Skin epidermis (tissue), 12 donors: ENCODE results near the gene ATP2B2.

Experiments used
- H3K27ac ChIP-seq, 21 experiments: fragments of 200-600 bp; sonication (generic) in 11 of 21; one replicate each; pipeline ENCODE4 v1.5.0; 2020; ENCODE audit warnings: mild to moderate bottlenecking in 3 of 21, inconsistent platforms in 2 of 21, moderate library complexity in 2 of 21
- H3K4me3 ChIP-seq, 7 experiments: fragments of 200-600 bp; sonication (generic) in 2 of 7; one replicate each; pipeline ENCODE4 v1.5.0; 2020; ENCODE audit warnings: inconsistent platforms in 2 of 7, mild to moderate bottlenecking in 2 of 7, moderate library complexity in 1 of 7

The ATP2B2 gene

DNA sequence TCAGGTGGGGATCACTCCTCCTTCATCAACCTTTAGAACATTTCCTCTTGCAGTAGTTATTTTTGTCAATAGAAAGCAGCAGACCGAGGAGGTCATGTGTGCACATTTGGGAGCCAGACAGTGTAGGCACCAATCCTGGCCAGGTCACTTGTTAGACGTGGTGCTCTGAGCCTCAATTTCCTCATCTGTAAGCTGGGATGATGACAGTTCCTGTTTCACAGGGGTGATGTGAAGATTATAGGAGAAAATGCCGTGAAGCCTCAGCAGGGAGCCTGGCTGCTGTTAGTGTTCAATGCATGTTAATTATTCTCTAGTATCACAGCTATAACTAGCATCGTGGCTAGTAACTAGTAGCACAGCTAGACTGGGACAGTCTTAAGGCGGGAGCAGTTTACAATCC lies 64.7 kb downstream of the ATP2B2 start:
- Histone ChIP-seq H3K27ac (no peak overlapping the region), H3K4me3 (no peak overlapping the region)

DNA sequence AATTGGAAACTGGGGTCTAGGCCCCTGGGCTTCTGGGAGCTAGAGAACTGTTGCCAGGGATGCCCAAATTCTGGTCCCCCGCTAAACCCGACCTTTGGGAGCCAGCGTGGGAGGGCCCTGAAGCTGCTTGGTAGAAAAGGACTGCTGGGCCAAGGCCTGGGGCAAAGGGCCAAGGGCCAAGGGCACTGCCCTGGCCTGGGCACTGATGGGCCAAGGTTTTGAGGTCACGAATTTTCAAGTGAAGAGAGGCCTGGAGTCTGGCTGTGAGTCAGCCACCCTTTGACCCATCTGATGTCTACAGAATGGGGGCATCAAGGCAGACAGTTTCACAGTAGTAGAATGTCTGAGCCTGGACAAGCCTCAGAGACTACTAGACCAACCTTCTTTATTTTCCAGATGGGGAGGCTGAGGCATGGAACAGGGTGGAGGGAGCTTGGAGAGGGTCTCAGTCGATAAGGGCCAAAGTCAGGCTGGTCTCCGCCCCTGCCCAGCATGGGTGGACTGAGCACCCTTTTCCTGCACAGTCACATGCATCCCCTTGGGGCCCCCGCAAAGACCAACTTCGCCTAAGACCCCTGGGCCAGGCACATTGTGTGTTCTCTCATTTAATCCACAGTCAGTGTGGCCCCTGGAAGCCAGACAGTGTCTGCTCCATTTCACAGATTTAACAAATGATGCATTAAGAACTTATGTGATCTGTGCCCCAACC lies 66.3 kb downstream of the ATP2B2 start:
- H3K27ac ChIP-seq = no peak overlapping the region

DNA sequence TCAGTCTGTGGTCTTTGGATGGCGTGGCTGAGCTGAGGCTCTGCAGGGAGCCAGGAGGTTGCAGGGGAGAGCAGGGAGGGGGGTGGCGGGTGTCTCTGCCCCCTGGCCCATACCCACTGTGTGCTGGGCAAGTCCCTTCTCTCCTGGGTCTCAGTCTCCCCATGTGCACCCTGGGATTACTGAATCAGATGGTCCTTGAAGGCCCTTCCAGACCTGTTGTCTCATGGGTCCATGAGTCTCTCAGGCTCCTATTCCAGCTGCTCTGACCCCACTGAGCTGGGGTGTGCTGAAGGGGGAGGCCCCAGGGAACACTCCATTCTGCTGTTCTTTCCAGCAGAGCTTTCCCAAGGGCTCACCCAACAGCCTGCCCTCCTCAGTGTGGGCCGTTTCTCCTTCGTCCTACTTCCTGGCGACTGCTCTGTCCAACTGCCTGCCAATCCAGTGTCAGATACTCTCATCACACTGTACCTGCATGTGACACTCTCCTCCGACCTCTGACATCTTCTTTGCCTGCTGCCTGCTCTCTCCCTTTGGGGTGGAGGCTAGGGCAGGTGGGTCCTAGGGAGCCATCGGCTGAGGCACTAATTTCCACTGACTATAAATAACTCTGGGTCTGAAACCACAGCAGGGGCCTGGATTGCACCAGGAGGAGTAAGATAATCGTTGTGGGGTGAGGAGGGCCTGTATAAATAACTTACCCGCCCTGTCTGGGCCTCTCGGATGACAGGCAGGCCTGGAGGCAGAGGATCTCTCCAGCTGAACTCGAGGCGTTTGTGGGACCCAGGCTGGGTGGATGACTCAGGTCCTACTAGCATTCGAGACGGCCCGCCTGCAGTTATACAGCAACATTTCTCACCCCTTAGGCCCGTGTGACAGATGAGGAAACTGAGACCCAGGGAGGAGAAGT lies 67.1 kb downstream of the ATP2B2 start:
- Histone ChIP-seq H3K27ac (peak overlapping the region in 3 of 21 experiments; percentile 30 to 62 (median 37)), H3K4me3 (no peak overlapping the region)

More for the DNA sequence above, 66.3 kb downstream of the ATP2B2 start:
- no peak overlapping the region for H3K4me3 ChIP-seq

DNA sequence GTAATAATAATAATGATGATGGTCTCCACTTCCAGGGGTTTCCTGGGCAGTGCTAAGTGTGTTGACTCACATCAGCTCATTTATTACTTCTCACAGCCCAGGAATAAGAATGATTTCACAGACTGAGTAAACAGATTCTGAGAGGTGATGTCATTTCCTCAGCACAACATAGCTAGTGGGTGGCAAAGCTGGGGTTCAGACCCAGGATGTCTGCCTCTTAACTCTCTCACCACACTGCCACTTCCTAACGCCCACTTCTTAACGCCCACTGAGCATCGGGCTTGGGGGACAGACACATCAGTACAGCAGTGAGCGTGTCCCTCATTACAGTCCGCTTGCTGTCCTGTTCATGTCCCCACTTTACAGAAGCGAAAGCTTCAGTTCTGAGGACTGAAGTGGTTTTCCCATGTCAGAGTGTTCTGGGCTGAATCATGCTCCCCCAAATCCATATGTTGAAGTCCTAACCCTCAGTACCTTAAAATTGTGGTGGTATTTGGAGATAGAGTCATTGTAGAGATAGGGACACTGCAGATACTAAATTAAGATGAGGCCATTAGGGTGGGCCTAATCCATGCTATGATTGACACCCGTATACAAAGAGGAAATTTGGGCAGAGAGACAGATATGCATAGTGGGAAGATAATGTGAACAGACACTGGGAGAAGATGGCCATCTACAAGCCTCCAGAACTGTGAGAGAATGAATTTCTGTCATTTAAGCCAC lies 68.0 kb downstream of the ATP2B2 start:
- Histone ChIP-seq H3K4me3 (no peak overlapping the region), H3K27ac (peak overlapping the region in 3 of 21 experiments; percentile 37 to 62 (median 53))

DNA sequence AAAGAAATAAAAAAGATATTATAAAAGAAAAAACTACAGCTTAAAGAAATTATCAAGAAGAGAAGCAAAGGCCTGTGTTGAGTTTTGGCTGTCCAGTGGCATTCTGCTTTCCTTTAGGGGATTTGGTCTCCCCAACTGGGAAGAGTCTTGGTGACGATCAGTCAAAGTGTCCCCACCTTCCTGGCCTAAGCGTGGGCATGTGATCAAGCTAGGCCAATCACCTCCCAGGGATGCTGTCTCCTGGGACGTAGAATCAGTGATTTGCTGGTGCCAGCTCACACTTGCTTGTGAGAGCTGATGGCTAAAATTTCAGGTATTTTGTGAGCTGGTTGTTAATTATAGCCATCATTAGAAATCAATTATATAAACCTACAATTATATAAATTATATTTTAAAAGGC lies 69.5 kb downstream of the ATP2B2 start:
- no peak overlapping the region for H3K4me3 ChIP-seq
- no peak overlapping the region for H3K27ac ChIP-seq

DNA sequence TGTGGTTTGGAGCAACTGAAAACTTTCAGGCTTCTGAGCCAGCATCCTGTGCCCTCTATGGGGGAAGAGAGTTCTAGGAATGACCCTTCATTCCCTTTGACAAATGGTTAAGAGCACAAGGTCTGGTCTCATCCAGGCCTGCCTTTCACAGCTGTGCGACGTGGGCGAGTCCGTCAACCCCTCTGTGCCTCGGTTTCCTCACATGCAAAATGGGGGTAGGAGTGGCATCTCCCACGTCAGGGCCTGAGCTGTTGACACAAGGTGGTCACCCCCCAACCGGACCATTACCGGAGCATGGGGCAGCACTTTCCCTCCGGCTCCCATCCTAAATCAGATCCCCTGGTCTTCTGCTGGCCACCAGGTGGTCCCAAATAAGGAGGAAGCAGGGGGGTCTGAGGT lies 70.4 kb downstream of the ATP2B2 start:
- H3K27ac ChIP-seq = no peak overlapping the region
- no peak overlapping the region for H3K4me3 ChIP-seq

DNA sequence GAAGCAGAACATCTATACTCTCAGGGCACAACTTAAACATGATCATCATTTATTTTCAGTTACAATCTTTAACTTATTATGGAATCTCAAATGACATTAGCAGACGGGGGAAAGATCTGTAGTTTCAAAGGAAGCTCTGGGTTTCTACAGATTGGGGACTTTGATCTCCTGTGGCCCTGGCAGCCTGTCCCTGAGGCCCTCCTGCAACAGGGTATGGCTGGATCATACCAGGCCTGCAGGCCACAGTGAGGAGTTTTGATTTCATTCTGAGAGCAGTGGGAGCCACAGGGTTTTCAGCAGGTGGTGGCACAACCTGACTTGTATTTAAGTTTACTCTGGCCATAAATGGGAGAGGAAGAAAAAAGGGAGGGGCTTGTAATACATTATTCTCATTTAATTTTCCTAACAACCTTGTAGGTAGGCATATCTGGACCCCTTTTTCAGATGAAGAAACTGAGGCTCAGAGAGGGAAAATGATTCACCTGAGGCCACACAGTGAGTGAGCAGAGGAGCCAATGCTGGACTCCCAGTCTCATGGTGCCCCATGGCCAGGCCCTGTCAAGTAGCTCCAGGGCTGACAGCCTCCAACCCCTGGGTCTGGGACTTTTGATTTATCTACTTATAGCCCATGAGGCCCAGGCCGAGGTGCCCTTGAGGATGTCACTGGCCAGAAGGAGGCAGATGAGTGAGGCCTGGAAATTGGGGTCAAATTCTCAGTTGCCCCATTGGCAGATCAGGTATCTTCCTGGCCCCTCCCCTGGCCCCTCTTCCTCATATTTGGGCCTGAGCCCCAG lies 71.0 kb downstream of the ATP2B2 start:
- Histone ChIP-seq H3K27ac (no peak overlapping the region), H3K4me3 (no peak overlapping the region)

DNA sequence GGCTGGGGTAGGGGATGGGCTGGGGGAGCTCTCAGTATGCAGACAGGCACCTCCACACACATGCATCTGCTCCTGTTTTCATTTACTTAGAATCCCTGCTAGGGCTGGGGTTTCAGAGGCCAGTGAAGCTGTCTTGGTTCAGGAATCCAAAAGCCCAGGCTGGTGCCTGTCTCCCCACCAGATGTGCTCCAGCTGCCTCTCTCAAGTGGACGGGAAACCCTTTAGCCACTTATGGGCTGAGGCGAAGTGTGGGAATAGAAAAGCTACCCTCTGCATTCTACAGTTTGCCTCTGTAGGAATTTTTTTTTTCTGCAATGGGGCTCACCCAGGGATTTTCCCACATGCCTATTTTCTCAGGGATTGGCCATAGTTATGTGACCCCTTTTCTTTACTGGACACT lies 72.5 kb downstream of the ATP2B2 start:
- Histone ChIP-seq H3K4me3 (no peak overlapping the region), H3K27ac (no peak overlapping the region)

DNA sequence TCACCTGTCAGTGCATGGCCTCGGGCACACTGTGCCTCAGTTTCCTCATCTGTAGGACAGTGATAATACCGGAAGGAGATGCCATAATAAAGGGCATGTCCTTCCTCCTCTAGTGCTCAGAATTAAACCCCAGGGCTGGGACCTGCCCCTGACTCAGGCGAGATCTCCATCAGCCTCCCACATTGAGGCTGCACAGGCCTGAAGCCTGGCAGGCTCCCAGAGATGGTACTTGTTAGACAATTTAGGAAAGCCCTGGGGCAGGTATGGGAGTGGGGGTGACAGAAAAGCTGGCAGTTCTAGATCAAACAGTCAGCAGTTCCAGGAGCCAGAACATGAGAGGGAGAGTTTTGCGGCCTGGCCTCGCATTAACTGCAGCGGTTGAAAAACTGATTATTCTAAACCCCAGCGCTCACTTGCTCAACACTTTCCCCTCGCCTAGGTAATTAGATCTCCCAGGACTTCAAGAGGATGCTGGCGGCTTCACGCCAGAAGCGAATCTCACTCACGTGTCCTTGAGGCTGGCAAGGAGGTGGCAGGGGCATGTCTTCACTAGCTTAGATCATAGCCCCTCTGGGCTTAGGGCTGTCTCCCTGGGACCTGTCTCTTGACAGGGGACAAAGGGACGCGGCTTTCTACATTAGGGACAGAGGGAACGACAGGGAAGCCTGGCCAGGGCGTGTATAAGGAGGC lies 73.1 kb downstream of the ATP2B2 start:
- Histone ChIP-seq H3K27ac (no peak overlapping the region), H3K4me3 (no peak overlapping the region)

DNA sequence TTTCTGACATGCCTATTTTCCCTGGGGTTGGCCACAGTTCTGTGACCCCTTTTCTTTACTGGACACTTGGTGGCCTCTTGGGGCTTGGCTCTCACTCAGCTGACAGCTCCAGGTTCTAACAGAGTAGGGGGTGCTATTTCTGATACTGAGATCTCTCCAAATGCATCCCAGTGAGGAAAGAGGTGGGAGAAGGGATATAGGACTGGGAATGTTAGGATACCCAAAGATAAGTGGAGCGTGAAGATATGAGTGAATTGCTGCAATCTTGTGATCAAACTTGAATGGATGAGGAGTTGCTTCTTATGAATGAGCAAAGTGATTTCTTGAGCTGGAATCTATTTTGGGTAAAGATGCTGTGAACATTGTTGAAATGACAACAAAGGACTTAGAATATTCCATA lies 74.6 kb downstream of the ATP2B2 start:
- Histone ChIP-seq H3K4me3 (no peak overlapping the region), H3K27ac (no peak overlapping the region)

DNA sequence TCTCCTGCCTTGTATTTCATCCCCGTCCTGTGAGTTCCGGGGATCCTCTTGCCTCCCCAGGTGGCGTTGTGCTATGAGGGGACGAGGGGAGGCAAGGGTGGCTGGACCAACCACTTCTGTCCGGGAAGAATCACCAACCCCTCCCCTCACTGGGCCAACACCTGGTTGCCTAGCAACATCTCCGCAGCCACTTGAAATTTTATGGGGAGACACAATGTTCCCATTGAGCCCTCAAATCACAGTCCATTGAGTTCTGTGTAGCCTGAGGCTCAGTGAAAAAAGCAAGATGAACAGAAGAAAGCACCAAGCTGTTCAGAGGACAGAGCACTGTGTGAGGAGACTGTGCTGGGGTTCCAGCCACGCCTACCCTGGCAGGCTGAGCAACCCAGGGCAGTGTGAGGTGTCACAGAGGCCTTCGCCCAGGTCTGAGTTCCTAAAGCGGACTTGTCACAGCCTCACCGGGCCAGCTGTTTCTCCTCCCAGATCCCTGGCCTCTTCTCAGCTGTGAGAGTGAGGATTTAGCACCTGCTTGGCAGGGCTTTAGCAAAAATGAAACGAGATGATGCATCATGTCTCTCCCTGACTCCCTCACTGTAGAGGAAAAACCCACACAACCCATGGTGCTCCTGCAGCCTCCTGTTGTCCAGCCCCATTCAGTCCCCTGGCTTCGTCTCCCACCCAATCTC lies 76.8 kb downstream of the ATP2B2 start:
- H3K4me3 ChIP-seq = no peak overlapping the region
- H3K27ac ChIP-seq = no peak overlapping the region

DNA sequence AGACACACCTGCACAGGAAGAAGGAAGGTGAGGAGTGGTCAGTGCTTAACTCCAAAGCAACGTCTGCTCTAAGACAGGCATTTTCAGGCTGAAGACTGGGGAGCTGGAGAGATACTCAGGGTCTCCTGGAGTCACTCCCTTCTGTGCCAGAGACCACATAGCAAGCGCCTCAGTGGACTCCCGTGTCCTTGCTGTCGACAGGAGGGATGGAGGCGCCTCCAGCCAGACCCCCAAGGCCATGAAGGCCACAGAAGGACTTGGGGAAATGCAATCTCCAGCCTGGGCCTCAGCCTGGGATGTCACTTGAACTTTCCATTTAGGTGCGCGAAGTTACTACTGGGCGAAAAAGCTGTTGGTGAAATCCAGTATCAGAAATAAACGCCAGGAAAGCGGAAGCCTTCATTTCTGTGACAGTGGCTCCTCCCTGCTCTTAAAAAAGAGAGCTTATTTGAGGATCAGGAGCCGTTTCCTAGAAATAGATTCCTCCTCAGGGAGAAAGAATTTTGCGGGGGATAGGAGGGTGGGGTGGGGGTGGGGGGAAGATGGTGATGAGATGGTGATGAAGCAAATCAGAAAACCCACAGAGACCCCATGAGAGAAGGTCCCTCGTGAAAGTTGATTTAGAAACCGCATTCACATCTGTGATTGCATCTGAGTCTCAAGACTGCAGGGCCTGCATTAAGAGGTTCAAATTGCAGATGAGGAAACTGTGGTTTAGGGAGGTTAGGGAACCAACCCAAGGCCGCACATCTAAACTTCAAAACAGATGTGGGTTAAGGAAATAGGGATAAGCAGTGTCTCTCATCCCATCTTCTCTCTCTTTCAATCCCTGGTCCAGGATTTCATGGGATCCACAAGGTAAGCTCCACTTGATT lies 78.8 kb downstream of the ATP2B2 start:
- H3K27ac ChIP-seq = no peak overlapping the region
- no peak overlapping the region for H3K4me3 ChIP-seq

DNA sequence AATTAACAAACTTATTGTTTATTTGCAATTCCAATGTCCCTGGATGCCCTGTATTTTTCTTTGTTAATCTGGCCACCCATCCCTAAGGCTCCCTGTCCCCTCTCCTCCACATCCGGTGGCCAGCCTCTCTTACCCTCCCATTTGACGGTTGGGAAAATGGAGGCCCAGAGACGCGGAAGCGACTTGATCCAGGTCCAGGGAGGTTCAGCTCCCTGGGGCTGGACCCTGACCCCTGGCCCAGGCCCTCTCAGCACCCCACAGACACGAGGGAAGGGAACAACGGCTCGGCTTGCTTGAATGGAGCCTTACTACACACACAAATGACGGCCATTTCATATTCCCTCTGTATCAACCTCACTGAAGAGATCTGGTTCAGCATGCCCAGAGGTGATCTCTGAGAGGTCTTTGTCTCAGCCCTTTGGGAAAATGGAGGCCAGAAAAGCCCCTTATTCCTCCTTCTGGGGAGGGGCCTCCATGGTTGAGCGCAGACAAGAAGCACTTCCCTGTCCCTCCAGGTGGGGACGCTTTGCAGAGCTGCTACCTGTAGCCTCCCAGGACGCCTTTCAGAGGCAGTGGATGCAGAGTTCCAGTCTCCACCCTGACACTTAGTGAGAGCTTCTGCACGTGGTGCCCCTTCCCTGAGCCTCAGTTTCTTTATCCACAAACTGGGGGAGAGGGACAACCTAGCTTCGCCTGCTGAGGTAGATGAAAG lies 82.1 kb downstream of the ATP2B2 start:
- Histone ChIP-seq H3K27ac (no peak overlapping the region), H3K4me3 (no peak overlapping the region)

DNA sequence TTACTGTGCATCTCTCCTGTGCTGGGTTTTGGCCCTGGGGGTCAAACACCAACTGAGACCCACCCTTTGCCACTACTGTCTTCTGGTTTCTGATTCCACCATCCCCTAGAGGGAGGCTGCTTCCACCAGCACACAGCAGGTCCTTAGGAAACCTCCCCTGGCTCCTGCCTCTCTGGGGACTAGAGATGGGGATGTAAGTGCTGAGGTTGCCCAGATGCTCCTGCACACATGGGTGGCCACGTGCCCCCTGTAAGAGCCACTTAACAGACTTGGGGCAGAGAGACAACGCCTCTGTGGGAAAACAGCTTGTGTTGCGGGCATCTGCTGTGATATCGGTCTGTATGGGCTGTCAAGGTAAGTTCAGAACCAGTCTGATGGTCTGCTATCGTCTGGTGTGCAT lies 83.4 kb downstream of the ATP2B2 start:
- H3K27ac ChIP-seq = no peak overlapping the region

DNA sequence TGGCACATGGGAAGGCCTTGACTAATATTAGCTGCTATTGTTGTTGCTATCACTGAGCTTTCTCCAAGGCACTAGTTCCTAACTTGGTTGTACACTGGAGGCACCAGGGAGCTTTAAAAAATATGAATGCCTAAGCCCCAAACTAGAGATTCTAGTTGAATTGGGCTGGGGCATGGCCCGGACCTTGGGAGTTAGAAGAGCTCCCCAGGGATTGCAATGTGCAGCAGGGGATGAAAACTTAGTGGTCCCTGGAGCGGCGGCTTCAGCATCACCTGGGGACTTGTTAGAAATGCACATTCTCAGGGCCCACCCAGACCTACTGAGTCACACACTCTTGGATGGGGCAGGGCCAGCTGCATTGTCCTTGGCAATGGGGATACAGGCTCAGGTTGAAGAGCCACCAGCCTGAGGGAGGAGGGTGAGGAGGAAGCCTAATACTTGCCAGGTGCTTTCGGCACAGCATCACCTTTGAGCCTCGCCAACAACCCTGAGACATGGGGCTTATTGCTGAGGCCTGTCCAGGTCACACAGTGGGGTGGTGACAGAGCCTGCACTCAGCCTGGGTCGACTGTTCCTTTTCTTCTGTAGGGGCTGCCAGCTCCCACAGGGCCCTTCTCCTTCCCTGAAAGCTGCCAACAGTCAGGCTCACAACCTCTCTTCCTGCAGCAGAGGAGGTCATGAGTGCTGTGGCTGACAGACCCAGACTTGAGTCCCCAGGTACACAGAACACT lies 84.5 kb downstream of the ATP2B2 start:
- Histone ChIP-seq H3K27ac (no peak overlapping the region), H3K4me3 (no peak overlapping the region)

More for the DNA sequence above, 83.4 kb downstream of the ATP2B2 start:
- H3K4me3 ChIP-seq = no peak overlapping the region

DNA sequence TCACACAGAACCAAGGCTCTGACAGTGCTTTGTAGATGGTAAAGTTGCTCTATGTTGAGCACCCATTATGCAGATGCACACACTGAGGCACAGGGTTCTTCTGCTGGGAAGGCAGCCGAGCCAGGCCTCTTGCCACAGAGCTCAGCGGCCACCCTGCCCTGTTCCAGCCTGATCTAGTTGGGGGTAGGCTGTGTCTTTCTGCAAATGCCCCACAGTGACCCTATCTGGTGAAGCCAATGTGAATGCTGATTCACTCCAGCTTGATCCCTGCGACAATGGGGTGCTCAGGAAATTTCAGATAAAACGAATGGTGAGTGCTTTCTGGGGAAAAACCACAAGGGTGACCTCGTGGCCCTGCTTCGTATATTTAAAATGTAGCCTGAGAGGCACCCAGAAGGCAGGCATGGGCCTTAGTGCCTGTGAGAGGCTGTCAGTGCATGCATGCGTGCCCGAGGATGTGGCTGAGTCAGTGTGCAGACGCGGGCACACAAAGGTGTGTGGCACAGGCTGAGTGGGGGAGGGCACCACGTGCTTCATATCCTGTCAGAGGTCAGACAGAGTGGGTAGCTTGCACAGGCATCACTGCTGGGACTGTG lies 85.7 kb downstream of the ATP2B2 start:
- H3K27ac ChIP-seq = no peak overlapping the region
- no peak overlapping the region for H3K4me3 ChIP-seq
